Testis (tissue), 3 donors: ENCODE measurements around the gene BIN1. TPM values are rescaled to one million over a fixed set of nuclear protein-coding genes. Genes with fewer than 3 reads are reported as not detected.

Source experiments
- DNase-seq: peaks from one replicate; pipeline ENCODE4 v3.0.0-alpha.2; 2019
- H3K27ac ChIP-seq, 2 donors: fragments of 200-600 bp; sonication (generic); one replicate each; pipeline ENCODE4 v1.5.1; 2019
- H3K27me3 ChIP-seq: fragments of 200-600 bp; sonication (generic); one replicate; pipeline ENCODE4 v1.5.1; 2019
- H3K36me3 ChIP-seq: fragments of 200-600 bp; sonication (generic); one replicate; pipeline ENCODE4 v1.5.1; 2017; ENCODE audit warnings: low read depth; ENCODE audit errors: missing control alignments
- H3K4me1 ChIP-seq: fragments of 200-600 bp; sonication (generic); one replicate; pipeline ENCODE4 v1.5.1; 2019
- H3K4me3 ChIP-seq, 2 donors: fragments of 200-600 bp; sonication (generic); one replicate each; pipeline ENCODE4 v1.5.1; 2017 to 2019
- H3K9me3 ChIP-seq: fragments of 200-600 bp; sonication (generic); one replicate; pipeline ENCODE4 v1.5.1; 2017
- CTCF ChIP-seq, 3 experiments: fragments of 450-650 bp in 2 of 3; fragments of 200-600 bp in 1 of 3; sonication (generic) in 1 of 3; IDR thresholded peaks; one replicate each; pipeline ENCODE4 v1.5.1; 2016 to 2019; ENCODE audit warnings: antibody characterized with exemption in 3 of 3, mild to moderate bottlenecking in 2 of 3, moderate library complexity in 1 of 3
- POLR2A ChIP-seq: fragments of 450-650 bp; IDR thresholded peaks from one replicate; pipeline ENCODE4 v1.6.1; 2017; ENCODE audit warnings: antibody characterized with exemption, mild to moderate bottlenecking, moderate library complexity
- WGBS, 2 donors: methylation state at CpG; one replicate each; pipeline ENCODE4 v1.1.5; 2018; 5-methylcytosine and 5-hydroxymethylcytosine counted together
- intact Hi-C: fragments of 100-400 bp; cut with DNase I; formaldehyde crosslinking; loops from one replicate; pipeline ENCODE4 v1.15.1; 2023; ENCODE audit warnings: low total_unique reads
- polyA plus RNA-seq: library from polyadenylated mRNA; stranded (reverse); fragments of 350-450 nt; fragmentation: Illumina TruSeq; extraction: RNeasy Lipid Tissue Mini Kit (QIAGEN cat#74804); gene quantifications from one replicate; pipeline ENCODE4 v1.2.3, GENCODE V29; 2014; ENCODE audit warnings: low read depth, low replicate concordance; ENCODE audit not compliant: insufficient read depth
- total RNA-seq, 2 donors: library from RNA; depleted of rRNA; stranded (reverse); fragments of >200 nt; gene quantifications; one replicate each; pipeline ENCODE4 v1.2.3, GENCODE V29; 2016

The BIN1 gene
- total and polyA plus RNA-seq, 3 donors from 2014 or later, result 25.0 to 38.8 (median 28.7) TPM

- Histone ChIP-seq H3K27me3 (no peaks in the 10 kb centered on the region), H3K4me1 (no peaks in the 10 kb centered on the region), H3K4me3 (no peak overlapping the region), H3K27ac (no peak overlapping the region), H3K36me3 (no peaks in the 10 kb centered on the region), H3K9me3 (no peaks in the 10 kb centered on the region)
- WGBS, 2 donors, result 87 to 94% methylated on average over 7 to 13 of the region's 13 CpGs
- intact Hi-C loops, result no loop called here
- TF ChIP-seq POLR2A (no peak), CTCF (IDR thresholded peaks at IDR 0.05) (no peak)
- DNase-seq, result no peak
These were observed 51.2 kb downstream of the BIN1 start for GRCh38 chr2:127055786-127056076.

DNA sequence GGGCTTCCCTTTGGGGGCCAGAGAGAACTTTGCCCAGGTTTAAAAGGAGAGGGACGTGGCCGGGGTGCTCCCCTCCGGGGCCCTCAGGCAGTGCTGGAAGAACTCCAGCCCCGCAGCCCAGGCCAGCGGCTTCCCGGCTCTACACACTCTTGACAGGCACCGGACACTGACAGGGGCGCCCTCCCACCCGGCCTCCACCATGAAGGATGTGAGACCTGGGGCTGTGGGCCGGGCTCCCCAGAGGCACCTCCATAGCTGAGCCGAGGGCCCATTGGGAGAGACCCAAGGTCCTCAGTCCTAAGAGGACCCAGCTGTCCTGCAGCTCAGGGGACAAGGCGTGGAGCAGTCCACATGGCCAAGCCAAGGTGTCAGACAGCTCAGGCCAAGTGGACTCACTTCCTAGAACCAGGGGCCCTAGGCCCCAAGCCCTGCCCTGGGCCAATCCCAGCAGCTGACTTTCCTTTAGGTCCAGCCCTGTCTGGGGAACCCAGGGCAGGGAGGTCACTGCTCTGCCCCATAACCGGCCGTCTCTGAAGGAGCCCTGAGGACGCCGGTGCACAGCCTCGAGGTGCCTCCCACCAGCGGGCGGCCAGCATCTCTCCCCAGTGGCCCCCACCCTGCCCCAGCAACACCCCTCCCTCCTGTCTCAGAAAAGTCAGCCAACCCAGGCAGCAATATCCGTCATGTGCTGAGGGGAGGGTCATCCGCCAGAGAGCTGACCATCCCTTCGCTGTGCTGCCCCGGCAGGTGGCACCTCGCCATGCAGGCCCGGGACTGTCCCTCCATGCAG, 51.8 kb downstream of the BIN1 start:
- Histone ChIP-seq H3K4me3 (no peak overlapping the region), H3K27ac (no peak overlapping the region), H3K36me3 (no peaks in the 10 kb centered on the region), H3K4me1 (no peaks in the 10 kb centered on the region), H3K27me3 (no peaks in the 10 kb centered on the region), H3K9me3 (no peaks in the 10 kb centered on the region)
- intact Hi-C loops, result no loop called here
- no peak for DNase-seq
- TF ChIP-seq CTCF (IDR thresholded peaks at IDR 0.05) (no peak), POLR2A (no peak)
- WGBS, 2 donors, result 88 to 95% methylated on average over 4 to 20 of the region's 25 CpGs

GRCh38 chr2:127054604-127054930, 52.4 kb downstream of the BIN1 start:
- WGBS, 2 donors, result 84 to 88% methylated on average over 5 to 7 of the region's 7 CpGs
- DNase-seq, result no peak
- no peak overlapping the region for H3K27ac ChIP-seq

GRCh38 chr2:127053731-127054603, 53.0 kb downstream of the BIN1 start:
- intact Hi-C loops, result no loop called here
- Histone ChIP-seq H3K36me3 (no peaks in the 10 kb centered on the region), H3K9me3 (no peaks in the 10 kb centered on the region), H3K4me3 (no peak overlapping the region), H3K27ac (no peak overlapping the region), H3K27me3 (no peaks in the 10 kb centered on the region), H3K4me1 (no peaks in the 10 kb centered on the region)
- WGBS, 2 donors, result 87 to 99% methylated on average over 17 to 33 of the region's 33 CpGs
- DNase-seq, result no peak
- TF ChIP-seq CTCF (IDR thresholded peaks at IDR 0.05) (no peak), POLR2A (no peak)

More at GRCh38 chr2:127054604-127054930, 52.4 kb downstream of the BIN1 start:
- no peaks in the 10 kb centered on the region for H3K27me3 ChIP-seq
- TF ChIP-seq CTCF (IDR thresholded peaks at IDR 0.05) (no peak), POLR2A (no peak)
- no peaks in the 10 kb centered on the region for H3K36me3 ChIP-seq
- H3K9me3 ChIP-seq, result no peaks in the 10 kb centered on the region
- no peaks in the 10 kb centered on the region for H3K4me1 ChIP-seq
- intact Hi-C loops, result no loop called here
- no peak overlapping the region for H3K4me3 ChIP-seq
